Ecto neural progenitor cell (in vitro differentiated cells): ENCODE data around the gene APOC1.
"Not testable (repeated sequence)": the region's sequence is repeated elsewhere in the genome, so short reads cannot be mapped to it uniquely, and the experiment has no call there.

ENCODE experiments used
- DNase-seq: peaks from one replicate; pipeline ENCODE4 v3.0.0-alpha.2; 2018; ENCODE audit warnings: low spot score

The APOC1 gene

GRCh38 chr19:44914433-44915206 is at the start of gene APOC1:
APOC1 (plus strand) TSS chr19:44914608; CDS start chr19:44914892, 284 bp downstream.
- peak; percentile 95 for DNase-seq

- no peak for DNase-seq
Observed at GRCh38 chr19:44865196-44865767, 49.1 kb upstream of the APOC1 start.

DNA sequence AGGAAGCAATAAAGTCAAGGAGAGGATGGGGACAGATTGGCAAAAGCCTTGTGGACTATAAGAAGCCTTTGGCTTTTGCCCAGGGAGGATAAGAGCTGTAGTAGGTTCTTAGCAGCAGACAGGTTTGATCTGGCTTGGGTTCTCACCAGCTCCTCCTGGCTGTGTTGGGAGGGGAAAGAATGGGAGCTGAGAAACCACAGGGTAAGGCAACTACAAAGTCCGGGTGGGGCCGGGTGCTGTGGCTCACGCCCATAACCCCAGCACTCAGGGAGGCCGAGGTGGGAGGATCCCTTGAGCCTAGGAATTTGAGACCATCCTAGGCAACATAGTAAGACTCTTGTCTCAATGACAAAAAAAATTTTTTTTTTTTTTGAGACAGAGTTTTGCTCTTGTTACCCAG is 47.7 kb upstream of the APOC1 start:
- no peak for DNase-seq

DNA sequence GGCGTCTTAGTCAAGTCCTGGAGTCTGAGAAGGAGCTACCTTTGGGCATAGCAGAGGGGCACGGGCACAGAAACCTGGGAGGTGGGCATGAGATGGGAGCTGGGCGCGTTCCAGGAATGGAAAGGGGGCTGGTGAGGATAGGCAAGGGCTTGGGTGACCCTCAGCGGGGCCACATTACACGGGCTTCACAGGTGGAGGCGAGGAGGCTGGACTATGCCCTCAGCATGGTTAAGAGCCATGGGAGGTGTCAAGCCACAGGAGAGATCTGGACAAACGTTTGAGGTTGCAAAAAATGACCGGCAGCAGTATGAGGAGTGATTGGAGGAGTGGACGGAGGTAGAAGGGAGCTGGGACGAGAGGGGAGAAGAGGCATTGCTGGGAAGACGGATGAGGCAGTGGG is 46.8 kb upstream of the APOC1 start:
- DNase-seq = no peak

GRCh38 chr19:44869733-44870470 is 44.5 kb upstream of the APOC1 start:
- DNase-seq = no peak

DNA sequence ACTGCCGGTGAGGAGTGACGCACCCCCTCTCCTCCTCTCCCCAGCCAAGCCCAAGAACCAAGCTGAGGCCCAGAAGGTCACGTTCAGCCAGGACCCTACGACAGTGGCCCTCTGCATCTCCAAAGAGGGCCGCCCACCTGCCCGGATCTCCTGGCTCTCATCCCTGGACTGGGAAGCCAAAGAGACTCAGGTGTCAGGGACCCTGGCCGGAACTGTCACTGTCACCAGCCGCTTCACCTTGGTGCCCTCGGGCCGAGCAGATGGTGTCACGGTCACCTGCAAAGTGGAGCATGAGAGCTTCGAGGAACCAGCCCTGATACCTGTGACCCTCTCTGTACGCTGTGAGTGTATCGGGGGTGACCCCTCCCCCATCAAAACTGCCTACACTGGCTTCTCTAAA is 42.6 kb upstream of the APOC1 start:
- no peak for DNase-seq

DNA sequence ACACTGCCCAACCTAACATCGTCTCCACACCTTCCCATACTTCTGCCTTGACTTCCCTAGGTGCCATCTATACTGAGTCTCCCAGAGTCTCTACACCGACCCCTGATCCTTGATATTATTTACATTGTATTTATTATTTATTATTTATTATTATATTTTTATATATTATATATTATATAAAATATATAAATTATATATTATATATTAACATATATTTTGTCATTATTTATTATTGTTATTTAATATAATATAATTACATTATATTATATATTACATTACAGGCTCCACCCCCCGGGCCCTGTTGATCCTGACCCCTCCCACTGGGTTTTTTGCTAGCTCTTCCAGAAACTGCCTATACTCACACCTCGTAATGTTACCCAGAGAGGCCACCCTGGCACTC is 41.7 kb upstream of the APOC1 start:
- DNase-seq = no peak

GRCh38 chr19:44874317-44874716 is 40.1 kb upstream of the APOC1 start:
- DNase-seq = no peak

GRCh38 chr19:44875666-44876451 is 38.5 kb upstream of the APOC1 start:
- no peak for DNase-seq

- no peak for DNase-seq
Observed at GRCh38 chr19:44876930-44877535, 37.4 kb upstream of the APOC1 start.

- DNase-seq = no peak
Observed at GRCh38 chr19:44878120-44878865, 36.1 kb upstream of the APOC1 start.

DNA sequence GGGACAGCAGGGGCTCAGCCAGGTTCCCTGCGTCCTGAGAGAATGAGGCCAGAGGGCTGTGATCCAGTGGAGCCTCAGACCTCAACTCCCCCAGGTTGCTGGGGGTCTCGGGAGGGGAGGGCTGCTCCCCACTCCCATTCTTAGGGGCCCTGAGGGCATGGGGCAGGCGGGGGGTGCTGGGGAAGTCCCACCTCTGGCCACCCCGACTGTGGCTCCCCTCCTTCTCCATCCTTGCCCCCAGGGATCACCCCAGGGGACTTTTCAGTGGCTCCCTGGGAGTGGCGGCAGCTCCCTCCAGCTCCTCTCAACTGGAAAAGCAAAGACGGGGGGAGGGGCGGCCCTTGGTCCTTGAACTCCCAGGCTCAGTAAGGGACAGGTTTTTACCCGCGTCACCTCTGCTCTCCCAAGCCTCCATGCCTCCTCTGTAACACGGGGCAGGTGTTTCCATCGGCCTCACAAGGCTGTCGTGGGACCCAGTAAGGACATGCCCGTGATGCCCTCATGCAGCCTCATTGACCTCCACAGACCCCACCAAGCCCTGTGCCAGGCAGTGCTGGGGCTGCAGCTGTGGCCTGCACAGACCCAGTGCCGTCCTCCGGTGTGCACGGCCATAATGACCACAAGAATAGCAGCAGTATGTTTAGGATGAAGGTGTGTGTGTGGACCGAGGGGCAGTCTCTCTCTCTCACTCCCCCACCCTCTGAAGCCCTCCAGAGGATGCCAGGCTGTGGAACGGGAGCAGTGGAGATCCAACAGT is 34.9 kb upstream of the APOC1 start:
- no peak for DNase-seq

DNA sequence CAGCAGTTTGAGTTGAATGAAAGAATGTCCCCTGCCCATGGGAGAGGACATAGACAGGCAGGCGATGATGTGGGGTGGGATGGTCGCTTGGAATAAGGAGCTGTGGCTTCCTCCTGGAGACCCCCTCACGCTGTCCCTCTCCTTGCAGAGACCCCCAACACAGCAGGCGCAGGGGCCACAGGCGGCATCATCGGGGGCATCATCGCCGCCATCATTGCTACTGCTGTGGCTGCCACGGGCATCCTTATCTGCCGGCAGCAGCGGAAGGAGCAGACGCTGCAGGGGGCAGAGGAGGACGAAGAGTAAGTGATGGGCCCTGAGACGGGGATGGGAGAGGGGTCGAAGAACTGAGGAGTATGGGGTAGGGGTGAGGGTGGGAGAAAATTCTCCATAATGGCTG is 32.3 kb upstream of the APOC1 start:
- DNase-seq = no peak

- DNase-seq = not testable (repeated sequence)
Observed at GRCh38 chr19:44882619-44883397, 31.6 kb upstream of the APOC1 start.

GRCh38 chr19:44883922-44884321 is 30.5 kb upstream of the APOC1 start:
- no peak for DNase-seq

- DNase-seq = no peak
Observed at GRCh38 chr19:44884566-44884965, 29.8 kb upstream of the APOC1 start.

DNA sequence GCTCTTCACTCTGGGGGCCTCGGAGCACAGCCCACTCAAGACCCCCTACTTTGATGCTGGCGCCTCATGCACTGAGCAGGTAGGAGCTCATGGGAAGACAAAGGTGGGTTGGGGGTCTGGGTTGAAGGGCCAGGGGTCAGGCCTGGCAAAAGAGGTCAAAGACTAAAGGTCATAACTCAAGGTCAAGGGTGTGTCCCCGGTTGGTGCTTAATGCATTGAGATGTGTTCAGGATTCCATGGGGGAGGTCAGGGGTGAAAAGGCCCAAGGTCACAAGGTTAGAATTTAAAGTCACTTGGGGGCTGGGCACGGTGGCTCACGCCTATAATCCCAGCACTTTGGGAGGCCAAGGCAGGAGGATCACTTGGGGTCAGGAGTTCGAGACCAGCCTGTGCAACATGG is 28.3 kb upstream of the APOC1 start:
- no peak for DNase-seq

- no peak for DNase-seq
Observed at GRCh38 chr19:44887648-44888047, 26.8 kb upstream of the APOC1 start.

GRCh38 chr19:44888335-44888734 is 26.1 kb upstream of the APOC1 start:
- DNase-seq = not testable (repeated sequence)
